SK-N-SH (cell line): ENCODE results near the gene ITGB8.

Experiments used
- CHD2 ChIP-seq: fragments of 150-350 bp; IDR thresholded peaks from 2 replicates; pipeline ENCODE4 v1.6.1; 2018; ENCODE audit warnings: low read length; ENCODE audit not compliant: partially characterized antibody
- EZH2phosphoT487 ChIP-seq: fragments of 200-600 bp; sonication (generic); IDR thresholded peaks from 2 replicates; pipeline ENCODE4 v1.6.1; 2017; ENCODE audit warnings: low read depth, mixed run types, mild to moderate bottlenecking, antibody characterized with exemption, moderate library complexity, borderline replicate concordance
- MAX ChIP-seq: IDR thresholded peaks from 2 replicates; pipeline ENCODE4 v1.4.0; 2012; ENCODE audit warnings: low read depth
- MXI1 ChIP-seq: IDR thresholded peaks from 2 replicates; pipeline ENCODE4 v1.6.1; 2012; ENCODE audit warnings: mild to moderate bottlenecking, low read depth, low read length, improper control_type of control experiment
- TCF12 ChIP-seq: IDR thresholded peaks from 2 replicates; pipeline ENCODE4 v1.4.0; 2012
- YY1 ChIP-seq: IDR thresholded peaks from 2 replicates; pipeline ENCODE4 v1.4.0; 2012; ENCODE audit warnings: low read depth, mild to moderate bottlenecking
- TF ChIP-seq, protein P1 (sequence below): fragments of 200-600 bp; sonication (generic); IDR thresholded peaks from 2 replicates; pipeline ENCODE4 v1.6.1; 2017; ENCODE audit warnings: antibody characterized with exemption, mild to moderate bottlenecking, moderate library complexity
- TF ChIP-seq, protein P2 (sequence below): fragments of 150-350 bp; IDR thresholded peaks from 2 replicates; pipeline ENCODE4 v1.6.1; 2016; ENCODE audit warnings: mild to moderate bottlenecking, low read depth, low read length
- TF ChIP-seq, protein P3 (sequence below): fragments of 150-350 bp; IDR thresholded peaks from 2 replicates; pipeline ENCODE4 v1.6.1; 2017; ENCODE audit warnings: antibody characterized with exemption, low read length, low read depth, borderline replicate concordance

GRCh38 chr7:20320322-20320721 is 10.4 kb upstream of the ITGB8 start:
- TF ChIP-seq, protein P1, sequence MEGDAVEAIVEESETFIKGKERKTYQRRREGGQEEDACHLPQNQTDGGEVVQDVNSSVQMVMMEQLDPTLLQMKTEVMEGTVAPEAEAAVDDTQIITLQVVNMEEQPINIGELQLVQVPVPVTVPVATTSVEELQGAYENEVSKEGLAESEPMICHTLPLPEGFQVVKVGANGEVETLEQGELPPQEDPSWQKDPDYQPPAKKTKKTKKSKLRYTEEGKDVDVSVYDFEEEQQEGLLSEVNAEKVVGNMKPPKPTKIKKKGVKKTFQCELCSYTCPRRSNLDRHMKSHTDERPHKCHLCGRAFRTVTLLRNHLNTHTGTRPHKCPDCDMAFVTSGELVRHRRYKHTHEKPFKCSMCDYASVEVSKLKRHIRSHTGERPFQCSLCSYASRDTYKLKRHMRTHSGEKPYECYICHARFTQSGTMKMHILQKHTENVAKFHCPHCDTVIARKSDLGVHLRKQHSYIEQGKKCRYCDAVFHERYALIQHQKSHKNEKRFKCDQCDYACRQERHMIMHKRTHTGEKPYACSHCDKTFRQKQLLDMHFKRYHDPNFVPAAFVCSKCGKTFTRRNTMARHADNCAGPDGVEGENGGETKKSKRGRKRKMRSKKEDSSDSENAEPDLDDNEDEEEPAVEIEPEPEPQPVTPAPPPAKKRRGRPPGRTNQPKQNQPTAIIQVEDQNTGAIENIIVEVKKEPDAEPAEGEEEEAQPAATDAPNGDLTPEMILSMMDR = no peak
- TF ChIP-seq TCF12 (no peak), YY1 (no peak), MXI1 (no peak), MAX (no peak), CHD2 (no peak), EZH2phosphoT487 (no peak)
- TF ChIP-seq, protein P2, sequence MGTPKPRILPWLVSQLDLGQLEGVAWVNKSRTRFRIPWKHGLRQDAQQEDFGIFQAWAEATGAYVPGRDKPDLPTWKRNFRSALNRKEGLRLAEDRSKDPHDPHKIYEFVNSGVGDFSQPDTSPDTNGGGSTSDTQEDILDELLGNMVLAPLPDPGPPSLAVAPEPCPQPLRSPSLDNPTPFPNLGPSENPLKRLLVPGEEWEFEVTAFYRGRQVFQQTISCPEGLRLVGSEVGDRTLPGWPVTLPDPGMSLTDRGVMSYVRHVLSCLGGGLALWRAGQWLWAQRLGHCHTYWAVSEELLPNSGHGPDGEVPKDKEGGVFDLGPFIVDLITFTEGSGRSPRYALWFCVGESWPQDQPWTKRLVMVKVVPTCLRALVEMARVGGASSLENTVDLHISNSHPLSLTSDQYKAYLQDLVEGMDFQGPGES = no peak
- TF ChIP-seq, protein P3, sequence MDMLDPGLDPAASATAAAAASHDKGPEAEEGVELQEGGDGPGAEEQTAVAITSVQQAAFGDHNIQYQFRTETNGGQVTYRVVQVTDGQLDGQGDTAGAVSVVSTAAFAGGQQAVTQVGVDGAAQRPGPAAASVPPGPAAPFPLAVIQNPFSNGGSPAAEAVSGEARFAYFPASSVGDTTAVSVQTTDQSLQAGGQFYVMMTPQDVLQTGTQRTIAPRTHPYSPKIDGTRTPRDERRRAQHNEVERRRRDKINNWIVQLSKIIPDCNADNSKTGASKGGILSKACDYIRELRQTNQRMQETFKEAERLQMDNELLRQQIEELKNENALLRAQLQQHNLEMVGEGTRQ = no peak
